Type B pancreatic cell (in vitro differentiated cells): ENCODE data around the gene AGO3. TPM values are rescaled to one million over a fixed set of nuclear protein-coding genes. Genes with fewer than 3 reads are reported as not detected.

ENCODE experiments used
- DNase-seq: peaks from one replicate; pipeline ENCODE4 v3.0.0; 2021; ENCODE audit warnings: mixed read lengths; ENCODE audit not compliant: unreplicated experiment; ENCODE audit errors: extremely low spot score
- H3K27ac Mint-ChIP-seq: 2 replicates; pipeline ENCODE4 v1.8.0; 2021; ENCODE audit warnings: mild to moderate bottlenecking, mixed read lengths
- H3K27me3 Mint-ChIP-seq: 2 replicates; pipeline ENCODE4 v1.8.0; 2021; ENCODE audit warnings: mixed read lengths
- H3K36me3 Mint-ChIP-seq: 2 replicates; pipeline ENCODE4 v1.8.0; 2021; ENCODE audit warnings: mixed read lengths
- H3K4me1 Mint-ChIP-seq: one replicate; pipeline ENCODE4 v1.8.0; 2021; ENCODE audit warnings: mixed read lengths; ENCODE audit not compliant: unreplicated experiment
- H3K4me3 Mint-ChIP-seq: 2 replicates; pipeline ENCODE4 v1.8.0; 2021; ENCODE audit warnings: mild to moderate bottlenecking, mixed read lengths
- H3K9me3 Mint-ChIP-seq: 2 replicates; pipeline ENCODE4 v1.8.0; 2021; ENCODE audit warnings: mixed read lengths
- total RNA-seq: library from RNA; stranded (reverse); gene quantifications from 2 replicates; pipeline ENCODE4 v1.2.1, GENCODE V29; 2021; ENCODE audit warnings: low replicate concordance
- TF ChIP-seq, protein P1 (sequence below): fragments of 200-600 bp; sonication (generic); conservative IDR thresholded peaks from 2 replicates; pipeline ENCODE4 v1.5.0; 2021; ENCODE audit warnings: antibody characterized with exemption, mild to moderate bottlenecking

The AGO3 gene
- total RNA-seq, 1 donor from 2014 or later, result 30.6 TPM

DNA sequence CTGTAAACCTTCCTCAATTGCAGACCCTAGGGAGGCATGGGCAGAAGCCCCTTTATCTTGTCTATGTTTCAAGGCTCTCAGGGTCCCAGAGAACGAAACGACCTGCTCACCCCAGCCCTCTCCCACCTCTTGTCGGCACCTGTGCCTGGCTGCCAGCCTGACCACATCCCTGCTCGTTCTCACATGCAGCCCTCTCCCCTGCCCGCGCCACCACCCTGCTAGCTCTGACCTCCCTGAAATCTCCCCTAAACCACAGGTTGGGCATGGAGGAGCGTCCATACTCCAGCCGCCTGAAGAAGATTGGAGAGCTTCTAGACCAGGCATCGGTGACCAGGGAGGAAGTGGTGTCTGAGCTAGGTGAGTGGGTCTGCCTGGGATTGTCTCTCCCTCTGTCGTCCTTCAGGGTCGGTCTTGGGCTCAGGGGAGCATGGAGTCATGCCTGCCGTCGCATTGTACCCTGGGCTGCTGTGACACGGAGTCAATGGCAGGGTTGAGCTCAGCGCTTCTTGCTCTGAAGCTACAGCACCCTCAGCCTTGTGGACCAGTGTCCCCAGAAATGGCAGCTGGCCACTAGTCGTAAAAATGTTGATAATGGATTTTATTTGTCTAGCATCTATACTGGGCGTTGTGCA is 161.4 kb downstream of the AGO3 start:
- H3K27ac Mint-ChIP-seq, result no peak overlapping the region
- peaks cover 16% of the 10 kb centered on the region for H3K4me1 Mint-ChIP-seq
- H3K4me3 Mint-ChIP-seq, result no peak overlapping the region
- peaks cover 5% of the 10 kb centered on the region for H3K36me3 Mint-ChIP-seq
- no peaks in the 10 kb centered on the region for H3K9me3 Mint-ChIP-seq
- TF ChIP-seq, protein P1, sequence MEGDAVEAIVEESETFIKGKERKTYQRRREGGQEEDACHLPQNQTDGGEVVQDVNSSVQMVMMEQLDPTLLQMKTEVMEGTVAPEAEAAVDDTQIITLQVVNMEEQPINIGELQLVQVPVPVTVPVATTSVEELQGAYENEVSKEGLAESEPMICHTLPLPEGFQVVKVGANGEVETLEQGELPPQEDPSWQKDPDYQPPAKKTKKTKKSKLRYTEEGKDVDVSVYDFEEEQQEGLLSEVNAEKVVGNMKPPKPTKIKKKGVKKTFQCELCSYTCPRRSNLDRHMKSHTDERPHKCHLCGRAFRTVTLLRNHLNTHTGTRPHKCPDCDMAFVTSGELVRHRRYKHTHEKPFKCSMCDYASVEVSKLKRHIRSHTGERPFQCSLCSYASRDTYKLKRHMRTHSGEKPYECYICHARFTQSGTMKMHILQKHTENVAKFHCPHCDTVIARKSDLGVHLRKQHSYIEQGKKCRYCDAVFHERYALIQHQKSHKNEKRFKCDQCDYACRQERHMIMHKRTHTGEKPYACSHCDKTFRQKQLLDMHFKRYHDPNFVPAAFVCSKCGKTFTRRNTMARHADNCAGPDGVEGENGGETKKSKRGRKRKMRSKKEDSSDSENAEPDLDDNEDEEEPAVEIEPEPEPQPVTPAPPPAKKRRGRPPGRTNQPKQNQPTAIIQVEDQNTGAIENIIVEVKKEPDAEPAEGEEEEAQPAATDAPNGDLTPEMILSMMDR, result no peak
- no peaks in the 10 kb centered on the region for H3K27me3 Mint-ChIP-seq
- no peak for DNase-seq

DNA sequence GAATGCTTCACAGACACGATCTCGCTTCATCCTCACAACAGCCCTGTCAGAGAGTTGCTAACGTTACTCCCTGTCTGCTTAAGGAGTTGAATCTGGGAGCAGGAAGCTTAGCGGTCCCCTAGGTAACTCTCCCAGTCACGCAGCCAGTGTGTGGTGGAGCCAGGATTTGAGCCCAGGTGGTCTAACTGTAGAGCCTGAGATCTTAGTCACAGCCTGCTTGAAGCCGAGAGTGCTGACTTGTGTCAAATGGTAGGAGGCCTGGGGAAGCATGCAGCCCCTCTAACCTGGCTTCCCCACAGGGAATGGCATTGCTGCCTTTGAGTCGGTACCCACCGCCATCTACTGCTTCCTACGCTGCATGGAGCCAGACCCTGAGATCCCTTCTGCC is 161.9 kb downstream of the AGO3 start:
- DNase-seq, result no peak
- TF ChIP-seq, protein P1, result no peak
- Mint-ChIP-seq H3K9me3 (no peaks in the 10 kb centered on the region), H3K27ac (no peak overlapping the region), H3K4me3 (no peak overlapping the region), H3K4me1 (peaks cover 16% of the 10 kb centered on the region), H3K36me3 (peaks cover 5% of the 10 kb centered on the region), H3K27me3 (no peaks in the 10 kb centered on the region)

DNA sequence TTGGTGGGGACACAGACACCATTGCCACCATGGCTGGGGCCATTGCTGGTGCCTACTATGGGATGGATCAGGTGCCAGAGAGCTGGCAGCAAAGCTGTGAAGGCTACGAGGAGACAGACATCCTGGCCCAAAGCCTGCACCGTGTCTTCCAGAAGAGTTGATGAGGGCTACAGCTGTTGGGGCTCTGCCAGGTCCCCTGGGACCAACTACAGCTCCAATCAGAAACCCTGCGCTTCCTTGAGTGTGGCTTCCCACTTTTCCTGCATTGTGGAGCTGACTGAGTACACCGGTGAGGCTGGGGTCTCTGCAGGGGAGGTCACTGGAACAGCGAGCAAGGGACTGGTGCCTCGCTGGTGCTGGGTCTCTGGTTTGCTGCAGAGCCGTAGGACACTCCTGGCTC is 162.3 kb downstream of the AGO3 start:
- DNase-seq, result no peak
- no peaks in the 10 kb centered on the region for H3K27me3 Mint-ChIP-seq
- peaks cover 5% of the 10 kb centered on the region for H3K36me3 Mint-ChIP-seq
- no peak overlapping the region for H3K27ac Mint-ChIP-seq
- no peak overlapping the region for H3K4me3 Mint-ChIP-seq
- H3K9me3 Mint-ChIP-seq, result no peaks in the 10 kb centered on the region
- H3K4me1 Mint-ChIP-seq, result peaks cover 16% of the 10 kb centered on the region
- TF ChIP-seq, protein P1, result no peak

DNA sequence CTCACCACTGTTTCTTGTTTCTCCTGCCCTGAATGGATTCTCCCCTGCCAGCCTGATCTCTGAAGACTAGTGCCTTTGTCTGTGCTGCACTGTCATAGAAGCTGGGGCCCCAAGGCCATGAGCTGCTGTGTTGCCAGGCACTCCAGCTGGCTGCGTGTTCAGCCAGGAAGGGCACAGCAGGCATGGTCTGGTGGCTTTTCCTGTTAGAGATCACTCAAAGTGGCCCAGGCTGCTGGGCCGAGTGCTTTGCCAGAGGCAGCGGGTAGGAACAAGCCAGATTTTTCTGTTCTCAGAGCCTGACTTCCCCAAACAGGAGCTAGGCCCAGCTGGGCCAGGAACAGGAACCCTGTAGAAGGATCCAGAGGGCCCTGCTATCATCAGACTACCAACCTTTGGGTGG is 163.0 kb downstream of the AGO3 start:
- Mint-ChIP-seq H3K9me3 (no peaks in the 10 kb centered on the region), H3K27me3 (no peaks in the 10 kb centered on the region), H3K4me1 (peaks cover 16% of the 10 kb centered on the region), H3K36me3 (peaks cover 5% of the 10 kb centered on the region), H3K4me3 (no peak overlapping the region), H3K27ac (no peak overlapping the region)
- TF ChIP-seq, protein P1, result no peak
- no peak for DNase-seq

DNA sequence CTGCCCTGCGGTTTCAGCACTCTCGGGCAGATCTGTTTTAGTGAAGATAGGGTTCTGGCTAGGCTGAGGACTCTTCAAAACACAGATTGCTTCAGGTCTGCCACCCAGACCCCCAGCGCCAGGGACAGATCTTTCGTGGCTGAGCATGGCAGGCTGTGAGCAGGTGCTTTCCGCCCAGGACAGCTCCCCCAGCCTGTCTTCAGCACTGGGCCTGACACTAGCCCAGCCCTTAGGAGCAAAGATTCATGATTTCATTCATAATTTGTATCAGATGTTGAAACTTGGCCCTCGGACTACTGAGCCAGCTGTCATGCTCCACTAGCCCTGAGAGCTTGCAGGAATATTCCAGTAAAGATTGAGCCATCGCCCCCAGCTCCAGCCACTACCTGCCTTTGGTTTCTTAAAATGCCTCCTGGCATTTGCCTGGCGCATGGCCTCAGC is 163.7 kb downstream of the AGO3 start:
- TF ChIP-seq, protein P1, result no peak
- no peak overlapping the region for H3K4me3 Mint-ChIP-seq
- peaks cover 1% of the 10 kb centered on the region for H3K36me3 Mint-ChIP-seq
- H3K27me3 Mint-ChIP-seq, result no peaks in the 10 kb centered on the region
- no peak for DNase-seq
- H3K9me3 Mint-ChIP-seq, result no peaks in the 10 kb centered on the region
- no peak overlapping the region for H3K27ac Mint-ChIP-seq
- peaks cover 11% of the 10 kb centered on the region for H3K4me1 Mint-ChIP-seq
